Bladder microvascular endothelial cell (primary cell): ENCODE measurements around the gene NTS. TPM values are rescaled to one million over a fixed set of nuclear protein-coding genes. Genes with fewer than 3 reads are reported as not detected.

Source experiments
- total RNA-seq: library from RNA; depleted of rRNA; stranded (reverse); fragments of >200 nt; gene quantifications from 2 replicates; pipeline ENCODE4 v1.2.3, GENCODE V29; 2014

NTS gene
- under 0.01 TPM in 1 of 2 replicates, not detected in the other for total RNA-seq

GRCh38 chr12:85874031-85874461, at the start of gene NTS:
TSS of gene NTS (plus strand) at chr12:85874295. CDS start at chr12:85874404, 109 bp downstream.

GRCh38 chr12:85836197-85837090, 37.7 kb upstream of the NTS start, which contains the start of gene RASSF9:
TSS of gene RASSF9 (minus strand) at chr12:85836409. CDS start at chr12:85836201, 208 bp downstream.

Other genes with a start within 250 kb of the NTS start
- 1.5 and 4.6 TPM in 2 replicates for gene RASSF9, start 37.9 kb upstream of the NTS start, total RNA-seq